Esophagus squamous epithelium (tissue), 4 donors: ENCODE results near the gene DSE.

Experiments used
- POLR2A ChIP-seq, 4 donors: fragments of 450-650 bp; IDR thresholded peaks; one replicate each; pipeline ENCODE4 v1.6.1; 2017; ENCODE audit warnings: antibody characterized with exemption in 4 of 4, mild to moderate bottlenecking in 4 of 4, moderate library complexity in 3 of 4
- TF ChIP-seq, protein P1 (sequence below), 6 experiments: fragments of 450-650 bp in 4 of 6; fragments of 200-600 bp in 2 of 6; sonication (generic) in 2 of 6; IDR thresholded peaks; one replicate each; pipeline ENCODE4 v1.5.1; 2016 to 2019; ENCODE audit warnings: antibody characterized with exemption in 6 of 6, mild to moderate bottlenecking in 4 of 6, moderate library complexity in 4 of 6

DNA sequence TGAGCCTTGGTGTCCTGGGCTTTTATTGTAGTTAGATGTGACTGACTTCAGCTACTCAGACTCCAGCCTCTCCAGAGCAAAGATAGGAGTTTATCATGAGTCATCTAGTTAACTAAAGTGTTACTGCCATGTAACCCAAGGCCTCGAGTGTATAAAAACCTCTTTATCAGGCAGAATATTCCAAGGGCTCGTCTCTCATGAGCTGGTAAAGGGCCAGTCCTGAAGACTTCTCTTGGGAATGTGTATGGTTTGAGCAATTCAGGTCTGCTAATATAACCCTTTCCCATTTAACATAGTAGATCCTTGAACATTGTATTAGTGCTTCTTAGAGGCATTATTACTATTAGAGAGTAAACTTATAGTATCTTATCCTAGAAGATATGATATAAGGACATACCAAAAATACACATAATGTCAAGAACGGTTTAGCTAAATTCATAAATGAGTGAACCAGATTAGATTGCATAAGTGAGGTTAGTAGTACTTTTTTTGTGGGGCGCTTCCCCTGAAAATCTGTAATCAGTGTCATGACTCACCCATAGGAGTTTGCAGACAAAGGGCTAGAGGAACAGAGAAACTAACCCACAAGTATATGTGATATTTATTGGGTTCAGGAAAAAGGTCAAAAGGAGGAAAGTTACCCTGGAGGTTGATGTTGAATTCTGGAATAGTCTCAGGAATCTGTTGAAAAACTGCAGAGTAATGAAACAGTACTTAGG lies 16.0 kb downstream of the DSE start:
- TF ChIP-seq, protein P1, sequence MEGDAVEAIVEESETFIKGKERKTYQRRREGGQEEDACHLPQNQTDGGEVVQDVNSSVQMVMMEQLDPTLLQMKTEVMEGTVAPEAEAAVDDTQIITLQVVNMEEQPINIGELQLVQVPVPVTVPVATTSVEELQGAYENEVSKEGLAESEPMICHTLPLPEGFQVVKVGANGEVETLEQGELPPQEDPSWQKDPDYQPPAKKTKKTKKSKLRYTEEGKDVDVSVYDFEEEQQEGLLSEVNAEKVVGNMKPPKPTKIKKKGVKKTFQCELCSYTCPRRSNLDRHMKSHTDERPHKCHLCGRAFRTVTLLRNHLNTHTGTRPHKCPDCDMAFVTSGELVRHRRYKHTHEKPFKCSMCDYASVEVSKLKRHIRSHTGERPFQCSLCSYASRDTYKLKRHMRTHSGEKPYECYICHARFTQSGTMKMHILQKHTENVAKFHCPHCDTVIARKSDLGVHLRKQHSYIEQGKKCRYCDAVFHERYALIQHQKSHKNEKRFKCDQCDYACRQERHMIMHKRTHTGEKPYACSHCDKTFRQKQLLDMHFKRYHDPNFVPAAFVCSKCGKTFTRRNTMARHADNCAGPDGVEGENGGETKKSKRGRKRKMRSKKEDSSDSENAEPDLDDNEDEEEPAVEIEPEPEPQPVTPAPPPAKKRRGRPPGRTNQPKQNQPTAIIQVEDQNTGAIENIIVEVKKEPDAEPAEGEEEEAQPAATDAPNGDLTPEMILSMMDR (IDR thresholded peaks at IDR 0.05): no peak
- no peak for TF ChIP-seq POLR2A (IDR thresholded peaks at IDR 0.05)
